ENCODE measurements around the gene SLC4A4. TPM values are rescaled to one million over a fixed set of nuclear protein-coding genes. Genes with fewer than 3 reads are reported as not detected.

The SLC4A4 gene
- total RNA-seq, 1 donor, result 13.0 TPM

DNA sequence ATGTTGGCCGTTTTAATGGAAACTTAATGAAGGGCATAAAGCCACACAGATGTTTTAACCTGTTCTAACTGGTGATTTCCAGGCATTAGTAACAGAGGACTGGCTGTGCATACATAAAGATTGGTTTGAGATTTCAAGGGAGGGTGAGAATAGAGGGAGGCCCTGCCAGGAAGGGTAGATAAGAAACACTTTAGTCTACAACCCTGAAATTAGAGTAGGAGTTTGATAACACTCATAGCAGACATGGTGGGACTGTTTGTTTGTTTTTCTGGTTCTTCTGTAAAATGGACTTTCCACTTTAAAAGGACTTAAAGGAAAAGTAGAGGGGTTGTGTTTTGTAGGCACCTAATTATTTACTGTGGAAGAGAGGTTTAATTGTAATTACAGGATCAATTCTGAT, 16.2 kb downstream of the SLC4A4 start:
- Histone ChIP-seq H3K4me1 (ENCODE audit: insufficient read depth, low read length) (no peaks in the 10 kb centered on the region), H3K9me3 (ENCODE audit: low read depth, low read length) (no peaks in the 10 kb centered on the region), H3K79me2 (ENCODE audit: insufficient read depth, low read length) (no peaks in the 10 kb centered on the region), H4K20me1 (ENCODE audit: insufficient read depth, low read length) (no peaks in the 10 kb centered on the region), H3K36me3 (ENCODE audit: insufficient read depth, low read length) (peaks cover 31% of the 10 kb centered on the region), H3K4me3 (ENCODE audit: insufficient read depth, low read length) (no peak overlapping the region), H3K27ac (ENCODE audit: low read depth, low read length) (no peak overlapping the region), H2AFZ (ENCODE audit: low read length) (no peak overlapping the region), H3K27me3 (ENCODE audit: insufficient read depth, low read length) (no peaks in the 10 kb centered on the region), H3K4me2 (ENCODE audit: insufficient read depth, low read length) (no peak overlapping the region)
- TF ChIP-seq CTCF (IDR thresholded peaks at IDR 0.05; ENCODE audit: extremely low read depth, low read depth, low read length), result no peak
- no peak for DNase-seq (ENCODE audit: insufficient read length, low spot score, missing footprints)

GRCh38 chr4:71355971-71356370, 17.2 kb downstream of the SLC4A4 start:
- DNase-seq (ENCODE audit: insufficient read length, low spot score, missing footprints), result no peak
- H4K20me1 ChIP-seq (ENCODE audit: insufficient read depth, low read length), result no peaks in the 10 kb centered on the region
- peaks cover 25% of the 10 kb centered on the region for H3K36me3 ChIP-seq (ENCODE audit: insufficient read depth, low read length)
- no peaks in the 10 kb centered on the region for H3K79me2 ChIP-seq (ENCODE audit: insufficient read depth, low read length)
- H3K9me3 ChIP-seq (ENCODE audit: low read depth, low read length), result no peaks in the 10 kb centered on the region
- TF ChIP-seq CTCF (IDR thresholded peaks at IDR 0.05; ENCODE audit: extremely low read depth, low read depth, low read length), result no peak
- no peak overlapping the region for H2AFZ ChIP-seq (ENCODE audit: low read length)
- H3K4me1 ChIP-seq (ENCODE audit: insufficient read depth, low read length), result no peaks in the 10 kb centered on the region
- H3K27ac ChIP-seq (ENCODE audit: low read depth, low read length), result no peak overlapping the region
- no peak overlapping the region for H3K4me3 ChIP-seq (ENCODE audit: insufficient read depth, low read length)
- no peaks in the 10 kb centered on the region for H3K27me3 ChIP-seq (ENCODE audit: insufficient read depth, low read length)
- H3K4me2 ChIP-seq (ENCODE audit: insufficient read depth, low read length), result no peak overlapping the region

DNA sequence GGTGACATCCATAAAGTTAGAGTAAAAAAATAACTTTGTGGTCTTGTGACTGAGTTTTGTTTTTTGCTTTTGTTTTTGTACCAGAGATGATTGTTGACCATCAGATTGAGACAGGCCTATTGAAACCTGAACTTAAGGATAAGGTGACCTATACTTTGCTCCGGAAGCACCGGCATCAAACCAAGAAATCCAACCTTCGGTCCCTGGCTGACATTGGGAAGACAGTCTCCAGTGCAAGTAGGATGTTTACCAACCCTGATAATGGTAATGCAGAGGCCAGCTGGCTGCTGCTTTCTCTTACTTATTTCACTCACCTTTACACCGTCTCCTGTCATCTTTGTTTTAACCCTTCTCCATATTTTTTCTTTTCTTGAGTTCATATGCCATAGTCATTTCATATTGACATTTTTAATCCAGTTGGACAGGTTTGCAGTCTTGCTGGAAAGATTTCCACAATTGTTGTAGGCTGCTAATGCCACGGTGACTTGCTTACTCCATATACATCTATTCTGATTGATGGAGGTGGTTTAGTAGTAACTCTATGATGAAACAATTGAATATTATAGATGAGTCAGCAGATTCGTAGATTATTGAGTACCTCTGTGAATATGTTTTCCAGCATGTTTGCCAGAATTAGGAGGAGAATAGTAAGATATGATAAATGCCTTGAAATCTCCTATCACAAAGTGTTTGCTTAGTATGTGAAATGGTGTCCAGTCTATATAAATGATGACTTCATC, 18.3 kb downstream of the SLC4A4 start:
- Histone ChIP-seq H3K36me3 (ENCODE audit: insufficient read depth, low read length) (peaks cover 20% of the 10 kb centered on the region), H4K20me1 (ENCODE audit: insufficient read depth, low read length) (no peaks in the 10 kb centered on the region), H3K27me3 (ENCODE audit: insufficient read depth, low read length) (no peaks in the 10 kb centered on the region), H3K4me2 (ENCODE audit: insufficient read depth, low read length) (no peak overlapping the region), H3K79me2 (ENCODE audit: insufficient read depth, low read length) (no peaks in the 10 kb centered on the region), H3K4me3 (ENCODE audit: insufficient read depth, low read length) (no peak overlapping the region), H2AFZ (ENCODE audit: low read length) (no peak overlapping the region), H3K9me3 (ENCODE audit: low read depth, low read length) (no peaks in the 10 kb centered on the region), H3K4me1 (ENCODE audit: insufficient read depth, low read length) (no peaks in the 10 kb centered on the region), H3K27ac (ENCODE audit: low read depth, low read length) (no peak overlapping the region)
- no peak for TF ChIP-seq CTCF (IDR thresholded peaks at IDR 0.05; ENCODE audit: extremely low read depth, low read depth, low read length)
- DNase-seq (ENCODE audit: insufficient read length, low spot score, missing footprints), result no peak

DNA sequence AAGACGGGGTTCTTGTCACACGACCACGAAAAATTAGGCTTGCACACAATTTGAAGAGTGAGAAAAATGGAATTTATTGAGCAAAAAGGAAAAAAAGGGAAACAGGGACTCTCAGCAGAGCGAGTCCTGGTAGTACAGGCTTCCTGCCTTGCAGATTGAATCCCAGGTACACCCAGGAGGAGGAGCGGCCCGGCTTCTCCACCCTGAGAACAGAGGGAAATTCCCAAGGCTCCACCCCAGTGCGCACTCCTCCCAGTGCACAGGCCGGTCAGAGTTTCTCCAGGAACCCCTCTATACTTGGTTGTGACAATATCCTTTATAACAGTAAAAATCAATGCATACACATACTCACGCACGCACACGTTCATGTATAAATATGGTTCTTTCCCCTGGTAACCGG, 22.0 kb downstream of the SLC4A4 start:
- Histone ChIP-seq H4K20me1 (ENCODE audit: insufficient read depth, low read length) (no peaks in the 10 kb centered on the region), H3K27me3 (ENCODE audit: insufficient read depth, low read length) (no peaks in the 10 kb centered on the region), H3K4me1 (ENCODE audit: insufficient read depth, low read length) (no peaks in the 10 kb centered on the region), H2AFZ (ENCODE audit: low read length) (no peak overlapping the region), H3K4me2 (ENCODE audit: insufficient read depth, low read length) (no peak overlapping the region), H3K79me2 (ENCODE audit: insufficient read depth, low read length) (no peaks in the 10 kb centered on the region), H3K4me3 (ENCODE audit: insufficient read depth, low read length) (no peak overlapping the region), H3K27ac (ENCODE audit: low read depth, low read length) (no peak overlapping the region), H3K9me3 (ENCODE audit: low read depth, low read length) (no peaks in the 10 kb centered on the region), H3K36me3 (ENCODE audit: insufficient read depth, low read length) (peaks cover 13% of the 10 kb centered on the region)
- no peak for TF ChIP-seq CTCF (IDR thresholded peaks at IDR 0.05; ENCODE audit: extremely low read depth, low read depth, low read length)
- no peak for DNase-seq (ENCODE audit: insufficient read length, low spot score, missing footprints)
